ENCODE data around the gene PKD2. TPM values are rescaled to one million over a fixed set of nuclear protein-coding genes. Genes with fewer than 3 reads are reported as not detected.

PKD2 gene
- total RNA-seq, 1 experiment from 2014 or later = 38.4 TPM

DNA sequence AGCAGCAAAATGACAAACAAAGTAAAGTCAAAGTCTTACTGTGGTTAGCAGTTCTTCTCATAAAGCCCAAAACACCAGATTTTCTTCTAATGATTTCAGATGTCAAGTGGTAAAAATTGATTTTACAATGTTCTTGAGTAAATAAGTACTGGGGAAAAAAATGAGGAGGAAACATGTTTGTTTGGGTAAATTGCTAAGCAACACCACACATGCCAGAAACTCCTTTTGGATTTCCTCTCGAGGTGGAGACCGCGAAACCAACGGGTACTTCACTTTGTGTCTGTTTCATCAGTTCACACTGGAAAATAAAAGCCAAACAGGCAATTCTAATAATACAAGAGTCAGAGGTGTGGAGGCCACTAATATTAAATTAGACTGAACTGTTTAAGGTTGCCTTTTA lies 4.6 kb upstream of the PKD2 start:
- Histone ChIP-seq H2AFZ (ENCODE audit: low read length) (no peak overlapping the region), H3K27ac (ENCODE audit: insufficient read length, low read depth, low read length) (no peak overlapping the region), H3K18ac (ENCODE audit: insufficient read length, low read depth, low read length) (no peak overlapping the region), H3K9ac (ENCODE audit: extremely low read depth, insufficient read length, low read length) (no peak overlapping the region), H4K20me1 (ENCODE audit: control insufficient read depth, insufficient read depth, insufficient read length) (no peaks in the 10 kb centered on the region), H3K23ac (ENCODE audit: insufficient read length, low read depth, low read length) (no peak overlapping the region), H3K4me1 (ENCODE audit: insufficient read depth, low read length) (peaks cover 5% of the 10 kb centered on the region; the same call in 1 of the 2 replicates), H2AK5ac (ENCODE audit: insufficient read length, low read length) (no peak overlapping the region), H3K79me2 (ENCODE audit: insufficient read depth, low read length) (no peaks in the 10 kb centered on the region), H4K5ac (ENCODE audit: insufficient read length, low read depth, low read length) (no peak overlapping the region), H2BK20ac (ENCODE audit: low read depth, low read length, poor library complexity, severe bottlenecking) (no peak overlapping the region), H3K79me1 (ENCODE audit: insufficient read depth, low read depth, low read length, poor library complexity, severe bottlenecking) (no peaks in the 10 kb centered on the region), H3K4ac (ENCODE audit: low read depth, low read length) (no peak overlapping the region), H3K23me2 (ENCODE audit: insufficient read length, low read depth, low read length, poor library complexity, severe bottlenecking) (peaks cover 5% of the 10 kb centered on the region), H3K14ac (ENCODE audit: insufficient read depth, low read length) (no peak overlapping the region), H2BK15ac (ENCODE audit: low read depth, low read length) (no peak overlapping the region), H3T11ph (ENCODE audit: low read length) (no peak overlapping the region), H2BK120ac (ENCODE audit: low read depth, low read length, poor library complexity, severe bottlenecking) (no peak overlapping the region), H3K27me3 (ENCODE audit: insufficient read depth, low read length) (peaks cover 3% of the 10 kb centered on the region), H2BK5ac (ENCODE audit: insufficient read length, low read length) (no peak overlapping the region), H2BK12ac (ENCODE audit: insufficient read length, low read depth, low read length) (no peak overlapping the region), H3K4me2 (ENCODE audit: insufficient read depth, insufficient read length, low read length) (no peak overlapping the region), H3K56ac (ENCODE audit: insufficient read length, low read depth, low read length) (no peak overlapping the region), H3K9me3 (ENCODE audit: control insufficient read depth, low read depth, low read length) (no peaks in the 10 kb centered on the region), H4K8ac (replicated peaks; ENCODE audit: insufficient read length, low read depth, low read length) (no peak overlapping the region), H4K91ac (ENCODE audit: insufficient read length, low read depth, low read length) (no peak overlapping the region)
- no peak for TF ChIP-seq CTCF (conservative IDR thresholded peaks at IDR 0.05)
- no peak overlapping the region for H3K27ac Mint-ChIP-seq
- H3K4me1 Mint-ChIP-seq = peaks cover 13 to 17% of the 10 kb centered on the region in 2 experiments
- no peak overlapping the region for H3K4me3 Mint-ChIP-seq
- WGBS (ENCODE audit: extremely low coverage, insufficient read length, low lambda C conversion rate) = no CpG with 5 or more reads among the region's 4 CpGs
- H3K9me3 Mint-ChIP-seq = no peaks in the 10 kb centered on the region
- DNase-seq = no peak
- H3K27me3 Mint-ChIP-seq (ENCODE audit: low read depth) = peaks cover 26% of the 10 kb centered on the region
- H3K36me3 Mint-ChIP-seq (ENCODE audit: insufficient read depth in 1 of 3, low read depth in 3 of 3) = no peaks in the 10 kb centered on the region
